IPS DF 6.9 (cell line): ENCODE measurements around the gene EDARADD.

Source experiments
- DNase-seq: peaks from one replicate; pipeline ENCODE4 v3.0.0-alpha.2; 2013; ENCODE audit warnings: low read depth, low spot score
- H3K27ac ChIP-seq: one replicate; pipeline ENCODE4 v1.5.1; 2013; ENCODE audit warnings: low read length, control low read depth
- H3K27me3 ChIP-seq: 2 replicates; pipeline ENCODE4 v1.6.1; 2013; ENCODE audit warnings: mild to moderate bottlenecking, low read length; ENCODE audit not compliant: control insufficient read depth, insufficient read depth
- H3K36me3 ChIP-seq: 2 replicates; pipeline ENCODE4 v1.6.1; 2013; ENCODE audit warnings: low read length; ENCODE audit not compliant: control insufficient read depth, insufficient read depth
- H3K4me1 ChIP-seq: 2 replicates; pipeline ENCODE4 v1.6.1; 2013; ENCODE audit warnings: low read length; ENCODE audit not compliant: control insufficient read depth, insufficient read depth
- H3K4me3 ChIP-seq: 2 replicates; pipeline ENCODE4 v1.5.1; 2013; ENCODE audit warnings: mild to moderate bottlenecking, low read length
- H3K9me3 ChIP-seq: 2 replicates; pipeline ENCODE4 v1.6.1; 2013; ENCODE audit warnings: low read length, inconsistent platforms; ENCODE audit not compliant: control insufficient read depth, insufficient read depth
- WGBS: extraction: QIAGEN DNeasy Blood & Tissue Kit; methylation state at CpG from one replicate; pipeline ENCODE4 v1.1.7; 2013; ENCODE audit warnings: mixed read lengths, missing lambda C conversion rate; ENCODE audit not compliant: insufficient read length, insufficient coverage; 5-methylcytosine and 5-hydroxymethylcytosine counted together

The EDARADD gene

DNA sequence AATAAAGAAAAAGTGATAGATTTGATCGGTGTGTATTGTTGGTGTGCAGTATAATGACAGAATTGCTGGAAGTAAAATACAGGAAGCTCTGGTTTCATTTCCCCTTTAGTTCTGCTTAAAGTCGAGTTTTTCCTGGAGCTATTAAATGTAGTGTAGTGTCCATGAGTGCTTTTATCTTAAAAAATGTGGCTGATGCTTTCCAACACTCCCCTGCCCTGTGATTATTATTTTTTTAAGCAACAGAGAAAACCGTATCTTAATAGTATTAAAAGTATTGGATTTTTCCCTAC, 130.8 kb downstream of the EDARADD start:
- no peak for DNase-seq
- H3K27ac ChIP-seq: no peak overlapping the region

DNA sequence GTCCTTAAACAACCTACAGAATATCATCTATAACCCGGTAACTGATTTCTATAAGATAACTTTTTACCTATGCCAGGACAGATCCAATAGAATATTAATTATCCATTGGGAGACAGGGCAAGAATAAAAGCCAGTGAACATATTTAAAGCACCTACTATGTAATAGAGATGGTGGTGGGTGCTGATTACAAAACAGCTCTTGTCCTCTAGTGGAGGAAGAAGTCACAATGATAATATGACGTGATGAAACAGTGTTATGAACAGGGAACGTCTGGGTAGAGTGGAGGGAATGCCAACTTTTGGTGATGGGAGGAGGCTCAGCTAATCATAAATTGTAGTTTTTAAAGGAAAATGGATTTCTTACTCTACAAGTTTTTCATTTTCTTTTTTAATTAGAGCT, 132.0 kb downstream of the EDARADD start:
- H3K4me1 ChIP-seq: peaks cover 2% of the 10 kb centered on the region; the same call in 1 of the 2 replicates
- no peak for DNase-seq
- no peak overlapping the region for H3K4me3 ChIP-seq
- no peak overlapping the region for H3K27ac ChIP-seq
- H3K36me3 ChIP-seq: no peaks in the 10 kb centered on the region
- no CpG with 5 or more reads among the region's 3 CpGs for WGBS
- no peaks in the 10 kb centered on the region for H3K9me3 ChIP-seq
- no peaks in the 10 kb centered on the region for H3K27me3 ChIP-seq

More for the DNA sequence above, 130.8 kb downstream of the EDARADD start:
- Histone ChIP-seq H3K36me3 (no peaks in the 10 kb centered on the region), H3K27me3 (0 out of 2 replicates have a peak, but pooled peaks cover 2% of the 10 kb centered on the region), H3K9me3 (no peaks in the 10 kb centered on the region), H3K4me1 (peaks cover 2% of the 10 kb centered on the region; the same call in 1 of the 2 replicates), H3K4me3 (no peak overlapping the region; the same call in 1 of the 2 replicates)
- 100% methylated on average over 1 of the region's 3 CpGs for WGBS

DNA sequence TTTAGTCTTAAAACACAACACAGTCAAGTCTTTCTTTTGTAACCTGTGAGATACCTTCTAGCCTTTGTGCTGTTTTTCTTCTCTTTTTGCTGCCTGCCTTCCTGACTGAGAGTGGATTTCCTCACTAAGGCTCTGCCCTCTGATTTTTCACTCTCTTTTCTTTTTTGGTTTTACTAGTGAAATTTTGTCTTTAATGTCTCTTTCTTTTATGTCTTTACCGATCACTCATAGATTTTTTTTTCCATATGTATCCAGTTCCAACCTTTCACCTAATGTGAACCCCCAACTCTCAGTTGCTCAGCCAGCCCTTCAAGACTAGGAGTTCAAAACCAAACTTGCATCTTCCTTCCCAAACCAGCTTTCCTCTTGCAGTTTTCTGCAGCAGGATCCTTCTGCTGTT, 136.2 kb downstream of the EDARADD start:
- WGBS: no CpG with 5 or more reads among the region's 1 CpG
- no peak overlapping the region for H3K4me3 ChIP-seq
- H3K4me1 ChIP-seq: no peaks in the 10 kb centered on the region
- no peak for DNase-seq
- no peaks in the 10 kb centered on the region for H3K36me3 ChIP-seq
- no peak overlapping the region for H3K27ac ChIP-seq
- H3K9me3 ChIP-seq: no peaks in the 10 kb centered on the region
- no peaks in the 10 kb centered on the region for H3K27me3 ChIP-seq

- no peaks in the 10 kb centered on the region for H3K4me1 ChIP-seq
- no peak overlapping the region for H3K27ac ChIP-seq
- H3K4me3 ChIP-seq: no peak overlapping the region
- DNase-seq: no peak
- no CpG with 5 or more reads among the region's 5 CpGs for WGBS
- H3K36me3 ChIP-seq: no peaks in the 10 kb centered on the region
- no peaks in the 10 kb centered on the region for H3K9me3 ChIP-seq
- H3K27me3 ChIP-seq: no peaks in the 10 kb centered on the region
These were observed 136.9 kb downstream of the EDARADD start for GRCh38 chr1:236530959-236531358.

- no peaks in the 10 kb centered on the region for H3K36me3 ChIP-seq
- DNase-seq: no peak
- H3K4me1 ChIP-seq: no peaks in the 10 kb centered on the region
- H3K27ac ChIP-seq: no peak overlapping the region
- WGBS: no CpG with 5 or more reads among the region's 4 CpGs
- H3K9me3 ChIP-seq: no peaks in the 10 kb centered on the region
- H3K4me3 ChIP-seq: no peak overlapping the region
- H3K27me3 ChIP-seq: no peaks in the 10 kb centered on the region
These were observed 138.8 kb downstream of the EDARADD start for GRCh38 chr1:236532850-236533249.

GRCh38 chr1:236534151-236534651, 140.1 kb downstream of the EDARADD start:
- Histone ChIP-seq H3K9me3 (no peaks in the 10 kb centered on the region), H3K4me3 (no peak overlapping the region), H3K4me1 (no peaks in the 10 kb centered on the region), H3K27ac (no peak overlapping the region), H3K27me3 (no peaks in the 10 kb centered on the region), H3K36me3 (no peaks in the 10 kb centered on the region)
- DNase-seq: no peak
- no CpG with 5 or more reads among the region's 4 CpGs for WGBS
